ENCODE results near the gene NOL3.

- TF ChIP-seq CTCF (IDR thresholded peaks at IDR 0.05; ENCODE audit: low read length) (no peak), EZH2 (optimal IDR thresholded peaks at IDR 0.05; ENCODE audit: low read depth, low read length) (no peak)
Measured at GRCh38 chr16:67213197-67214019, 43.1 kb downstream of the NOL3 start.
